GM12878 (cell line): ENCODE measurements around the gene RAD21L1. TPM values are rescaled to one million over a fixed set of nuclear protein-coding genes. Genes with fewer than 3 reads are reported as not detected.

ENCODE experiments used
- ATAC-seq: fragments of 200-7000 bp; cut with Tn5 transposase; 3 replicates; pipeline ENCODE4 v1.9.1; 2020; ENCODE audit warnings: mild to moderate bottlenecking, moderate library complexity
- BruUV-seq: library from RNA; stranded (reverse); fragments of 400-500 nt; replicated peaks from 2 replicates; lab custom pipeline; 2021; lab: Mats Ljungman, UMichigan
- CTCF ChIA-PET: fragments of 300-600 bp; sonication (Branson Sonifier 250); formaldehyde crosslinking; extraction: SDS; loops from one replicate; lab custom pipeline; 2021; ENCODE audit warnings: inconsistent platforms; lab: Yijun Ruan, JAX
- POLR2A ChIA-PET: fragments of 350-600 bp; formaldehyde crosslinking; extraction: SDS; loops from one replicate; lab custom pipeline; 2021; ENCODE audit warnings: inconsistent platforms; lab: Charles Lee
- RAD21 ChIA-PET: fragments of 300-600 bp; sonication (Branson Sonifier 250); formaldehyde crosslinking; loops from one replicate; lab custom pipeline; 2023; ENCODE audit warnings: antibody characterized with exemption; ENCODE audit not compliant: unreplicated experiment; lab: Charles Lee
- SMC1A ChIA-PET: fragments of 300-600 bp; sonication (Branson Sonifier 250); formaldehyde crosslinking; loops from one replicate; lab custom pipeline; 2023; ENCODE audit not compliant: unreplicated experiment, uncharacterized antibody; lab: Charles Lee
- DNase-seq: peaks from one replicate; pipeline ENCODE4 v3.0.0-alpha.2; 2011; ENCODE audit warnings: low read depth, low spot score
- FAIRE-seq: peaks from 3 replicates; lab custom pipeline; 2011; peaks lifted over from hg19 to GRCh38; lab: Jason Lieb, UNC
- H2AFZ ChIP-seq: 2 replicates; pipeline ENCODE4 v1.6.0; 2011; ENCODE audit warnings: low read depth, low read length, control low read depth; ENCODE audit not compliant: control insufficient read depth
- H3K27ac ChIP-seq: 2 replicates; pipeline ENCODE4 v1.5.1; 2011; ENCODE audit warnings: control low read depth; ENCODE audit not compliant: control insufficient read depth, insufficient read depth
- H3K27me3 ChIP-seq, 2 experiments: replicated peaks in 1 of 2; 2 replicates each; pipeline versions ENCODE4 v1.6.0 to v1.6.1; 2011; ENCODE audit warnings: low read length in 1 of 2; ENCODE audit not compliant: control insufficient read depth in 2 of 2, insufficient read depth in 2 of 2
- H3K36me3 ChIP-seq, 2 experiments: 2 replicates each; pipeline ENCODE4 v1.5.1; 2011; ENCODE audit warnings: low read length in 1 of 2; ENCODE audit not compliant: control insufficient read depth in 2 of 2, insufficient read depth in 2 of 2
- H3K4me1 ChIP-seq: 2 replicates; pipeline ENCODE4 v1.6.1; 2011; ENCODE audit warnings: mild to moderate bottlenecking, low read length, moderate library complexity, mixed read lengths; ENCODE audit not compliant: control insufficient read depth, insufficient read depth
- H3K4me2 ChIP-seq: 2 replicates; pipeline ENCODE4 v1.6.0; 2011; ENCODE audit warnings: control low read depth; ENCODE audit not compliant: control insufficient read depth, insufficient read depth
- H3K4me3 ChIP-seq: fragments of 200-600 bp; sonication (generic); 2 replicates; pipeline ENCODE4 v1.5.1; 2016
- H3K79me2 ChIP-seq: 2 replicates; pipeline ENCODE4 v1.6.0; 2011; ENCODE audit warnings: low read length; ENCODE audit not compliant: control insufficient read depth, insufficient read depth
- H3K9ac ChIP-seq: 2 replicates; pipeline ENCODE4 v1.8.0; 2011; ENCODE audit warnings: low read length, control low read depth, mixed read lengths; ENCODE audit not compliant: control insufficient read depth, insufficient read depth
- H3K9me3 ChIP-seq: replicated peaks from 3 replicates; pipeline ENCODE4 v1.5.1; 2011; ENCODE audit warnings: mild to moderate bottlenecking, low read length; ENCODE audit not compliant: control insufficient read depth, insufficient read depth
- H4K20me1 ChIP-seq: 2 replicates; pipeline ENCODE4 v1.6.0; 2011; ENCODE audit not compliant: control insufficient read depth, insufficient read depth
- BMI1 ChIP-seq: fragments of 450-650 bp; IDR thresholded peaks from 2 replicates; pipeline ENCODE4 v1.6.1; 2016; ENCODE audit warnings: mild to moderate bottlenecking, moderate library complexity, borderline replicate concordance
- CBX5 ChIP-seq: sonication (generic); IDR thresholded peaks from 2 replicates; pipeline ENCODE4 v1.6.1; 2016; ENCODE audit warnings: low read depth, moderate library complexity, mild to moderate bottlenecking, inconsistent platforms
- CHD2 ChIP-seq: IDR thresholded peaks from 2 replicates; pipeline ENCODE4 v1.6.1; 2011; ENCODE audit warnings: low read depth, low read length, improper control_type of control experiment, borderline replicate concordance
- ESRRA ChIP-seq: IDR thresholded peaks from 2 replicates; pipeline ENCODE4 v1.6.1; 2012; ENCODE audit warnings: mild to moderate bottlenecking, low read length, improper control_type of control experiment
- GABPA ChIP-seq: IDR thresholded peaks from 2 replicates; pipeline ENCODE4 v1.6.1; 2014; ENCODE audit warnings: antibody characterized with exemption, low read depth, mild to moderate bottlenecking, inconsistent platforms
- NFXL1 ChIP-seq: fragments of 450-650 bp; IDR thresholded peaks from 2 replicates; pipeline ENCODE4 v1.6.1; 2017; ENCODE audit warnings: antibody characterized with exemption, mild to moderate bottlenecking, borderline replicate concordance
- RFX5 ChIP-seq: IDR thresholded peaks from 2 replicates; pipeline ENCODE4 v1.6.1; 2011; ENCODE audit warnings: low read depth, low read length, improper control_type of control experiment
- WRNIP1 ChIP-seq: IDR thresholded peaks from 2 replicates; pipeline ENCODE4 v1.6.1; 2011; ENCODE audit warnings: low read depth, low read length, improper control_type of control experiment, borderline replicate concordance
- ZNF274 ChIP-seq: IDR thresholded peaks from one replicate; pipeline ENCODE4 v1.8.0; 2011; ENCODE audit not compliant: insufficient read length, insufficient read depth
- whole genome bisulfite sequencing: methylation state at CpG from one replicate; pipeline ENCODE4 v1.1.6; 2016; ENCODE audit warnings: low lambda C conversion rate; ENCODE audit not compliant: insufficient replicate concordance, insufficient coverage; ENCODE audit errors: missing lambda C conversion rate; 5-methylcytosine and 5-hydroxymethylcytosine counted together
- in situ Hi-C: fragments of 300-500 bp; cut with MboI; formaldehyde crosslinking; loops from 9 replicates; pipeline ENCODE4 v1.14.3; 2018; ENCODE audit warnings: mixed read lengths
- intact Hi-C: fragments of 100-400 bp; cut with micrococcal nuclease; formaldehyde crosslinking; loops from one replicate; pipeline ENCODE4 v1.14.2; 2022; ENCODE audit not compliant: unreplicated experiment
- polyA plus RNA-seq, 11 experiments: library from polyadenylated mRNA; depleted of rRNA in 4 of 11; unstranded in 6 of 11; stranded (reverse) in 5 of 11; fragments of >200 nt; fragmentation: Nextera tagmentation in 4 of 11; fragmentation: Illumina TruSeq in 1 of 11; extraction: Ambion mirVana in 4 of 11; extraction: Trizol in 1 of 11; gene quantifications; 1 replicate in 1 of 11; 2 replicates in 10 of 11; pipeline versions ENCODE4 v1.2.1 to v1.2.3, GENCODE V29; 2011 to 2016; ENCODE audit warnings: inconsistent platforms in 2 of 11, missing spikeins in 2 of 11, low read depth in 1 of 11
- total RNA-seq, 4 experiments: library from RNA; depleted of rRNA in 3 of 4; stranded (reverse); fragments of >200 nt in 3 of 4; fragmentation: Illumina TruSeq in 1 of 4; extraction: Trizol in 1 of 4; gene quantifications; 2 replicates each; pipeline versions ENCODE4 v1.2.1 to v1.2.3, GENCODE V29; 2013 to 2021
- TF ChIP-seq, protein P1 (sequence below), 3 experiments: IDR thresholded peaks in 2 of 3; conservative IDR thresholded peaks in 1 of 3; 2 replicates each; pipeline ENCODE4 v1.5.1; 2011; ENCODE audit warnings: low read depth in 3 of 3, low read length in 3 of 3, mild to moderate bottlenecking in 3 of 3, control low read depth in 2 of 3, moderate library complexity in 2 of 3, inconsistent platforms in 1 of 3, mixed read lengths in 1 of 3; ENCODE audit not compliant: control insufficient read depth in 2 of 3, insufficient read depth in 1 of 3; ENCODE audit errors: extremely low read depth in 1 of 3
- TF ChIP-seq, protein P2 (sequence below): fragments of 450-650 bp; IDR thresholded peaks from 2 replicates; pipeline ENCODE4 v1.6.1; 2017; ENCODE audit warnings: mild to moderate bottlenecking, low read depth, inconsistent platforms; ENCODE audit not compliant: poor library complexity, severe bottlenecking

The RAD21L1 gene
- total and polyA plus RNA-seq, 10 of the 15 experiments (the other 5 are each of a cell fraction or from before 2014, with no cell fraction given): not detected

DNA sequence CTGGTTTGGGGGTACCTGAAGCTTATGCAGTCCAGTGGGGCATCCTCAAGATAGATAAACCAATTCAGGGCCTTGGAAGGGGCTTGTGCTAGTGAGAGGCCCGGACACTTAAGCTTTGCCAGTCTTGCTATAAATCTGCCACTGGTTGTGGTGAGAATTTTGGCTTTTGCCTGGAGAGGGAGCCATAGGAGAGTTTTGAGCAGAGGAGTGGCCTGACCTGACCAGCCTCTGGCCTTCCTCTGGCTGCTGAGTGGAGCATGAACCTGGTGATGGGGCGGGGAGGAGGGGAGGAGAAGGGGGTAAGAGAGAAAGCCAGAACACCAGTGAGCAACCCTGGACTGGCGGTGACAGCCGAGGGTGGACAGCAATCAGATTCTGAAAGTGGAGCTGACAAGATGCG is 48.2 kb upstream of the RAD21L1 start:
- no peaks in the 10 kb centered on the region for H3K79me2 ChIP-seq
- ChIA-PET SMC1A (no interaction called here), RAD21 (no interaction called here), POLR2A (no interaction called here), CTCF (no interaction called here)
- no peaks in the 10 kb centered on the region for H3K9me3 ChIP-seq
- no peak overlapping the region for H3K4me3 ChIP-seq
- no peaks in the 10 kb centered on the region for H3K27me3 ChIP-seq
- TF ChIP-seq, protein P1, sequence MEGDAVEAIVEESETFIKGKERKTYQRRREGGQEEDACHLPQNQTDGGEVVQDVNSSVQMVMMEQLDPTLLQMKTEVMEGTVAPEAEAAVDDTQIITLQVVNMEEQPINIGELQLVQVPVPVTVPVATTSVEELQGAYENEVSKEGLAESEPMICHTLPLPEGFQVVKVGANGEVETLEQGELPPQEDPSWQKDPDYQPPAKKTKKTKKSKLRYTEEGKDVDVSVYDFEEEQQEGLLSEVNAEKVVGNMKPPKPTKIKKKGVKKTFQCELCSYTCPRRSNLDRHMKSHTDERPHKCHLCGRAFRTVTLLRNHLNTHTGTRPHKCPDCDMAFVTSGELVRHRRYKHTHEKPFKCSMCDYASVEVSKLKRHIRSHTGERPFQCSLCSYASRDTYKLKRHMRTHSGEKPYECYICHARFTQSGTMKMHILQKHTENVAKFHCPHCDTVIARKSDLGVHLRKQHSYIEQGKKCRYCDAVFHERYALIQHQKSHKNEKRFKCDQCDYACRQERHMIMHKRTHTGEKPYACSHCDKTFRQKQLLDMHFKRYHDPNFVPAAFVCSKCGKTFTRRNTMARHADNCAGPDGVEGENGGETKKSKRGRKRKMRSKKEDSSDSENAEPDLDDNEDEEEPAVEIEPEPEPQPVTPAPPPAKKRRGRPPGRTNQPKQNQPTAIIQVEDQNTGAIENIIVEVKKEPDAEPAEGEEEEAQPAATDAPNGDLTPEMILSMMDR (IDR thresholded peaks at IDR 0.05 in 2 of 3, conservative IDR thresholded peaks at IDR 0.05 in 1 of 3; ENCODE audit: control insufficient read depth in 2 of 3, extremely low read depth in 1 of 3, insufficient read depth in 1 of 3, low read depth in 3 of 3, low read length in 3 of 3): peak in 1 of 3 experiments; percentile 17; a peak in 1 of 6 replicates
- TF ChIP-seq NFXL1: no peak
- no peaks in the 10 kb centered on the region; the same call in 1 of the 2 replicates for H4K20me1 ChIP-seq
- DNase-seq: no peak
- no TSS peak for BruUV-seq
- ATAC-seq: no peak; the same call in 2 of the 3 replicates
- 72% methylated on average over 2 of the region's 5 CpGs for WGBS
- in situ Hi-C loops: no loop called here
- H3K9ac ChIP-seq: no peak overlapping the region
- intact Hi-C loops: no loop called here
- H3K36me3 ChIP-seq: no peaks in the 10 kb centered on the region; a peak in 1 of 4 replicates
- no peak overlapping the region for H2AFZ ChIP-seq
- FAIRE-seq: no peak
- H3K27ac ChIP-seq: no peak overlapping the region
- H3K4me2 ChIP-seq: no peak overlapping the region
- H3K4me1 ChIP-seq: no peaks in the 10 kb centered on the region

DNA sequence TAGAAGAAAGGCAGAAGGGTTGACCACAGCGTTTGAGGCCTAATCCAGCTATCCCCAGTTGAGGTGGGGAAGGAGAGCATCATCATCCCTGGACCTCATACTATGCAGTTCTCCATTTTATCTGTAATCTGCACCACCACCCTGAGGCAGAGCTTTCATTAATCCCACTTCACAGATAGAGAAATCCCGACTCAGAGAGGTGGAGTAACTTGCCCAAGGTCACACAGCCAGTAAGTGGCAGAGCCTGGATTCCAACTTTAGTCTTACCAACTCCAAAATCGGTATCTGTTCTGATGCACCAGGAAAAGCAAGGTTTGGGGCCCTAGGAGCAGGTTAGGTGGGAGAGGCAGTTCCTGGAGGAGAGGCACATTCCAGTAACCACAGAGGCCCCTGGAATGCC is 47.7 kb upstream of the RAD21L1 start:
- no peaks in the 10 kb centered on the region for H3K79me2 ChIP-seq
- no peaks in the 10 kb centered on the region for H3K27me3 ChIP-seq
- SMC1A ChIA-PET: no interaction called here
- no peak overlapping the region for H3K4me3 ChIP-seq
- POLR2A ChIA-PET: no interaction called here
- CTCF ChIA-PET: no interaction called here
- no peaks in the 10 kb centered on the region for H3K9me3 ChIP-seq
- RAD21 ChIA-PET: no interaction called here
- in situ Hi-C loops: no loop called here
- intact Hi-C loops: no loop called here
- FAIRE-seq: no peak
- no peaks in the 10 kb centered on the region for H3K4me1 ChIP-seq
- H3K9ac ChIP-seq: no peak overlapping the region
- BruUV-seq: no TSS peak
- 95% methylated on average over 3 of the region's 3 CpGs for whole genome bisulfite sequencing
- H3K36me3 ChIP-seq: no peaks in the 10 kb centered on the region; a peak in 1 of 4 replicates
- no peak overlapping the region for H3K27ac ChIP-seq
- no peak for ATAC-seq
- no peaks in the 10 kb centered on the region; the same call in 1 of the 2 replicates for H4K20me1 ChIP-seq
- no peak overlapping the region for H2AFZ ChIP-seq
- H3K4me2 ChIP-seq: no peak overlapping the region
- TF ChIP-seq BMI1 (no peak), ESRRA (no peak), WRNIP1 (no peak), CHD2 (no peak), GABPA (no peak), RFX5 (no peak), ZNF274 (no peak), CBX5 (no peak)
- TF ChIP-seq, protein P2, sequence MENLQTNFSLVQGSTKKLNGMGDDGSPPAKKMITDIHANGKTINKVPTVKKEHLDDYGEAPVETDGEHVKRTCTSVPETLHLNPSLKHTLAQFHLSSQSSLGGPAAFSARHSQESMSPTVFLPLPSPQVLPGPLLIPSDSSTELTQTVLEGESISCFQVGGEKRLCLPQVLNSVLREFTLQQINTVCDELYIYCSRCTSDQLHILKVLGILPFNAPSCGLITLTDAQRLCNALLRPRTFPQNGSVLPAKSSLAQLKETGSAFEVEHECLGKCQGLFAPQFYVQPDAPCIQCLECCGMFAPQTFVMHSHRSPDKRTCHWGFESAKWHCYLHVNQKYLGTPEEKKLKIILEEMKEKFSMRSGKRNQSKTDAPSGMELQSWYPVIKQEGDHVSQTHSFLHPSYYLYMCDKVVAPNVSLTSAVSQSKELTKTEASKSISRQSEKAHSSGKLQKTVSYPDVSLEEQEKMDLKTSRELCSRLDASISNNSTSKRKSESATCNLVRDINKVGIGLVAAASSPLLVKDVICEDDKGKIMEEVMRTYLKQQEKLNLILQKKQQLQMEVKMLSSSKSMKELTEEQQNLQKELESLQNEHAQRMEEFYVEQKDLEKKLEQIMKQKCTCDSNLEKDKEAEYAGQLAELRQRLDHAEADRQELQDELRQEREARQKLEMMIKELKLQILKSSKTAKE: no peak
- DNase-seq: no peak
